H1 (cell line): Measurements from ENCODE around the gene CCDC33. TPM values are rescaled to one million over a fixed set of nuclear protein-coding genes. Genes with fewer than 3 reads are reported as not detected.

Experiments used
- ATF2 ChIP-seq: IDR thresholded peaks from 2 replicates; pipeline ENCODE4 v1.6.1; 2012; ENCODE audit warnings: low read length, inconsistent platforms
- BACH1 ChIP-seq: IDR thresholded peaks from 2 replicates; pipeline ENCODE4 v1.6.1; 2012; ENCODE audit warnings: low read length, improper control_type of control experiment
- CHD1 ChIP-seq: IDR thresholded peaks from 2 replicates; pipeline ENCODE4 v1.6.1; 2012; ENCODE audit warnings: low read depth, low read length, improper control_type of control experiment
- CREB1 ChIP-seq: IDR thresholded peaks from 2 replicates; pipeline ENCODE4 v1.6.1; 2012; ENCODE audit warnings: inconsistent platforms
- CTBP2 ChIP-seq: IDR thresholded peaks from 2 replicates; pipeline ENCODE4 v1.7.0; 2011; ENCODE audit warnings: borderline replicate concordance, mild to moderate bottlenecking, moderate library complexity, mixed read lengths, low read length; ENCODE audit not compliant: insufficient read depth, insufficient read length
- E2F6 ChIP-seq: IDR thresholded peaks from 2 replicates; pipeline ENCODE4 v1.6.1; 2012; ENCODE audit warnings: inconsistent platforms
- EGR1 ChIP-seq: IDR thresholded peaks from 2 replicates; pipeline ENCODE4 v1.6.1; 2011; ENCODE audit warnings: low read depth, low read length, borderline replicate concordance
- GTF2F1 ChIP-seq: IDR thresholded peaks from 2 replicates; pipeline ENCODE4 v1.6.1; 2012; ENCODE audit warnings: low read depth, low read length, improper control_type of control experiment, borderline replicate concordance
- HDAC2 ChIP-seq, 2 experiments: fragments of 300-600 bp in 1 of 2; sonication (generic) in 1 of 2; IDR thresholded peaks; 2 replicates each; pipeline ENCODE4 v1.6.1; 2011 to 2012; ENCODE audit warnings: low read depth in 2 of 2, low read length in 2 of 2, mild to moderate bottlenecking in 2 of 2, moderate library complexity in 2 of 2, borderline replicate concordance in 1 of 2, inconsistent platforms in 1 of 2
- PHF8 ChIP-seq: fragments of 200-600 bp; sonication (generic); conservative IDR thresholded peaks from 2 replicates; pipeline ENCODE4 v1.7.1; 2012; ENCODE audit warnings: low read depth, mild to moderate bottlenecking, inconsistent platforms, low read length, moderate library complexity
- SP2 ChIP-seq: IDR thresholded peaks from 2 replicates; pipeline ENCODE4 v1.6.1; 2012; ENCODE audit warnings: mild to moderate bottlenecking, low read length, inconsistent platforms
- SUZ12 ChIP-seq: fragments of 200-600 bp; sonication (generic); IDR thresholded peaks from 2 replicates; pipeline ENCODE4 v1.6.1; 2012; ENCODE audit warnings: mild to moderate bottlenecking, inconsistent platforms, low read length, moderate library complexity, mixed read lengths
- TAF7 ChIP-seq: optimal IDR thresholded peaks from 2 replicates; pipeline ENCODE3; 2011; ENCODE audit warnings: low read depth, mild to moderate bottlenecking, inconsistent platforms, low read length, moderate library complexity, borderline replicate concordance
- polyA plus RNA-seq, 7 experiments: library from polyadenylated mRNA; depleted of rRNA in 3 of 7; stranded (reverse) in 5 of 7; unstranded in 2 of 7; fragments of >200 nt in 5 of 7; fragments of 200-250 nt in 2 of 7; gene quantifications; 1 replicate in 5 of 7; 2 replicates in 1 of 7; 4 replicates in 1 of 7; pipeline versions ENCODE4 v1.2.1 to v1.2.3, GENCODE V29; 2011 to 2013; ENCODE audit warnings: missing spikeins in 2 of 7, mixed read lengths in 2 of 7
- total RNA-seq: library from RNA; stranded (reverse); fragmentation: NEBNext Ultra II Directional; extraction: Animal tissue kit (Norgen Biotek cat#: 25700); gene quantifications from 2 replicates; pipeline ENCODE4 v1.2.1, GENCODE V29; 2021

The CCDC33 gene
- total and polyA plus RNA-seq, 2 of the 8 experiments (the other 6 are each of a cell fraction or from before 2014, with no cell fraction given), result 2.0 to 2.7 TPM

- TF ChIP-seq CHD1, result no peak
- TF ChIP-seq EGR1, result peak; percentile 95
- no peak for TF ChIP-seq SP2
- TF ChIP-seq HDAC2 (IDR thresholded peaks at IDR 0.05; ENCODE audit: borderline replicate concordance in 1 of 2, low read depth in 2 of 2, low read length in 2 of 2), result peak in 1 of 2 experiments; percentile 52; a peak in 1 of 4 replicates
- TF ChIP-seq ATF2, result peak; percentile 86; the same call in 1 of the 2 replicates
- TF ChIP-seq BACH1, result peak; percentile 52; the same call in 1 of the 2 replicates
- TF ChIP-seq CREB1, result peak; percentile 16; the same call in 1 of the 2 replicates
- peak; percentile 31; the same call in 1 of the 2 replicates for TF ChIP-seq PHF8
- TF ChIP-seq GTF2F1, result no peak
- peak; percentile 94 for TF ChIP-seq CTBP2
- TF ChIP-seq E2F6, result peak; percentile 50
- peak; percentile 72 for TF ChIP-seq TAF7
- TF ChIP-seq SUZ12, result no peak
Observed at GRCh38 chr15:74202452-74203401, 33.4 kb upstream of the CCDC33 start, which contains the start of gene STRA6 (continued).
